Ecto neural progenitor cell (in vitro differentiated cells): Measurements from ENCODE around the gene APOL1.
"Not testable (repeated sequence)": the region's sequence is repeated elsewhere in the genome, so short reads cannot be mapped to it uniquely, and the experiment has no call there.

ENCODE experiments used
- DNase-seq: peaks from one replicate; pipeline ENCODE4 v3.0.0-alpha.2; 2018; ENCODE audit warnings: low spot score

Gene APOL1

GRCh38 chr22:36244522-36245391 is 8.2 kb upstream of the APOL1 start:
- no peak for DNase-seq

- no peak for DNase-seq
Observed at GRCh38 chr22:36245805-36246356, 7.1 kb upstream of the APOL1 start.

GRCh38 chr22:36246718-36247117 is 6.2 kb upstream of the APOL1 start:
- no peak for DNase-seq

- no peak for DNase-seq
Observed at GRCh38 chr22:36247955-36248354, 5.0 kb upstream of the APOL1 start.

GRCh38 chr22:36249160-36249559 is 3.8 kb upstream of the APOL1 start:
- DNase-seq = no peak

GRCh38 chr22:36250292-36250960 is 2.5 kb upstream of the APOL1 start:
- DNase-seq = not testable (repeated sequence)

- not testable (repeated sequence) for DNase-seq
Observed at GRCh38 chr22:36251979-36252608, 839 bp upstream of the APOL1 start.

- DNase-seq = no peak
Observed at GRCh38 chr22:36253523-36254490, 874 bp downstream of the APOL1 start.

GRCh38 chr22:36255572-36255971 is 2.6 kb downstream of the APOL1 start:
- not testable (repeated sequence) for DNase-seq

- DNase-seq = no peak
Observed at GRCh38 chr22:36256478-36256877, 3.5 kb downstream of the APOL1 start.

- DNase-seq = no peak
Observed at GRCh38 chr22:36257308-36257707, 4.4 kb downstream of the APOL1 start.

- no peak for DNase-seq
Observed at GRCh38 chr22:36257948-36258670, 5.2 kb downstream of the APOL1 start.

GRCh38 chr22:36258701-36259614 is 6.0 kb downstream of the APOL1 start:
- DNase-seq = peak; percentile 81

- DNase-seq = no peak
Observed at GRCh38 chr22:36259615-36260300, 6.8 kb downstream of the APOL1 start.

- not testable (repeated sequence) for DNase-seq
Observed at GRCh38 chr22:36261675-36262074, 8.7 kb downstream of the APOL1 start.

- not testable (repeated sequence) for DNase-seq
Observed at GRCh38 chr22:36262307-36262706, 9.4 kb downstream of the APOL1 start.

GRCh38 chr22:36263216-36263673 is 10.3 kb downstream of the APOL1 start:
- not testable (repeated sequence) for DNase-seq

- not testable (repeated sequence) for DNase-seq
Observed at GRCh38 chr22:36263886-36264664, 11.1 kb downstream of the APOL1 start.
